A673 (cell line): ENCODE data around the gene CHKA. TPM values are rescaled to one million over a fixed set of nuclear protein-coding genes. Genes with fewer than 3 reads are reported as not detected.

Source experiments
- BruUV-seq: library from RNA; stranded (reverse); fragments of 400-500 nt; replicated peaks from 2 replicates; lab custom pipeline; 2021; lab: Mats Ljungman, UMichigan
- CTCF ChIA-PET: fragments of 300-600 bp; sonication (Branson Sonifier 250); formaldehyde crosslinking; loops from one replicate; lab custom pipeline; 2022; ENCODE audit warnings: antibody characterized with exemption; lab: Charles Lee
- POLR2A ChIA-PET: fragments of 300-600 bp; sonication (Branson Sonifier 250); formaldehyde crosslinking; loops from one replicate; lab custom pipeline; 2022; ENCODE audit warnings: antibody characterized with exemption; ENCODE audit not compliant: low non-redundant PET; lab: Charles Lee
- DNase-seq: peaks from one replicate; pipeline ENCODE4 v3.0.0-alpha.2; 2015; ENCODE audit warnings: low spot score
- H3K27ac ChIP-seq: fragments of 200-600 bp; sonication (generic); 2 replicates; pipeline ENCODE4 v1.5.1; 2016; ENCODE audit warnings: mixed run types, low read depth, mild to moderate bottlenecking, mixed read lengths, antibody characterized with exemption, low read length; ENCODE audit not compliant: poor library complexity, severe bottlenecking
- H3K27me3 ChIP-seq: fragments of 200-600 bp; sonication (generic); replicated peaks from 2 replicates; pipeline ENCODE4 v1.6.1; 2017; ENCODE audit warnings: mixed run types, low read depth, mild to moderate bottlenecking, mixed read lengths, antibody characterized with exemption, low read length; ENCODE audit not compliant: insufficient read depth, poor library complexity
- H3K36me3 ChIP-seq: fragments of 200-600 bp; sonication (generic); 2 replicates; pipeline ENCODE4 v1.6.1; 2016; ENCODE audit warnings: mixed run types, mild to moderate bottlenecking, mixed read lengths, antibody characterized with exemption, low read length; ENCODE audit not compliant: insufficient read depth, poor library complexity, severe bottlenecking
- H3K4me1 ChIP-seq: fragments of 200-600 bp; sonication (generic); 2 replicates; pipeline ENCODE4 v1.6.1; 2017; ENCODE audit warnings: mixed run types, mild to moderate bottlenecking, mixed read lengths, antibody characterized with exemption, low read length; ENCODE audit not compliant: insufficient read depth, poor library complexity, severe bottlenecking
- H3K4me3 ChIP-seq: fragments of 200-600 bp; sonication (generic); 2 replicates; pipeline ENCODE4 v1.5.1; 2016; ENCODE audit warnings: low read depth, mixed run types, mild to moderate bottlenecking, mixed read lengths, low read length; ENCODE audit not compliant: poor library complexity, severe bottlenecking
- H3K9me3 ChIP-seq: fragments of 200-600 bp; sonication (generic); 2 replicates; pipeline ENCODE4 v1.6.1; 2016; ENCODE audit warnings: mixed run types, low read depth, mild to moderate bottlenecking, mixed read lengths, antibody characterized with exemption, low read length; ENCODE audit not compliant: poor library complexity, severe bottlenecking
- CTCF ChIP-seq: fragments of 300-800, 200-600 bp; sonication (generic); conservative IDR thresholded peaks from 2 replicates; pipeline ENCODE4 v1.5.1; 2017; ENCODE audit warnings: low read depth, mild to moderate bottlenecking, antibody characterized with exemption, low read length, moderate library complexity, mixed read lengths
- EZH2 ChIP-seq: fragments of 200-600 bp; sonication (generic); IDR thresholded peaks from 2 replicates; pipeline ENCODE4 v1.6.1; 2017; ENCODE audit warnings: borderline replicate concordance, low read depth, mild to moderate bottlenecking, mixed read lengths, antibody characterized with exemption, low read length; ENCODE audit not compliant: poor library complexity, severe bottlenecking
- intact Hi-C: fragments of 100-400 bp; cut with micrococcal nuclease; formaldehyde crosslinking; loops from one replicate; pipeline ENCODE4 v1.10.0; 2022; ENCODE audit not compliant: unreplicated experiment
- total RNA-seq: library from RNA; stranded (reverse); gene quantifications from 2 replicates; pipeline ENCODE4 v1.2.3, GENCODE V29; 2021

CHKA gene
- total RNA-seq, 1 experiment from 2014 or later = 37.5 TPM

GRCh38 chr11:68018730-68019190, 102.4 kb downstream of the CHKA start:
- Histone ChIP-seq H3K9me3 (no peaks in the 10 kb centered on the region), H3K27me3 (no peaks in the 10 kb centered on the region), H3K36me3 (no peaks in the 10 kb centered on the region), H3K27ac (no peak overlapping the region), H3K4me1 (no peaks in the 10 kb centered on the region), H3K4me3 (no peak overlapping the region)
- intact Hi-C loops = no loop called here
- no peak for TF ChIP-seq CTCF
- no peak for TF ChIP-seq EZH2
- POLR2A ChIA-PET = no interaction called here
- CTCF ChIA-PET = no interaction called here
- no peak for DNase-seq
- no TSS peak for BruUV-seq

- no peak for TF ChIP-seq CTCF
- TF ChIP-seq EZH2 = no peak
- Histone ChIP-seq H3K9me3 (no peaks in the 10 kb centered on the region), H3K4me3 (no peak overlapping the region), H3K27me3 (no peaks in the 10 kb centered on the region), H3K36me3 (no peaks in the 10 kb centered on the region), H3K4me1 (no peaks in the 10 kb centered on the region), H3K27ac (no peak overlapping the region)
- intact Hi-C loops = no loop called here
- POLR2A ChIA-PET = no interaction called here
- DNase-seq = no peak
- BruUV-seq = no TSS peak
- CTCF ChIA-PET = no interaction called here
These were observed 103.0 kb downstream of the CHKA start for GRCh38 chr11:68017980-68018729.

DNA sequence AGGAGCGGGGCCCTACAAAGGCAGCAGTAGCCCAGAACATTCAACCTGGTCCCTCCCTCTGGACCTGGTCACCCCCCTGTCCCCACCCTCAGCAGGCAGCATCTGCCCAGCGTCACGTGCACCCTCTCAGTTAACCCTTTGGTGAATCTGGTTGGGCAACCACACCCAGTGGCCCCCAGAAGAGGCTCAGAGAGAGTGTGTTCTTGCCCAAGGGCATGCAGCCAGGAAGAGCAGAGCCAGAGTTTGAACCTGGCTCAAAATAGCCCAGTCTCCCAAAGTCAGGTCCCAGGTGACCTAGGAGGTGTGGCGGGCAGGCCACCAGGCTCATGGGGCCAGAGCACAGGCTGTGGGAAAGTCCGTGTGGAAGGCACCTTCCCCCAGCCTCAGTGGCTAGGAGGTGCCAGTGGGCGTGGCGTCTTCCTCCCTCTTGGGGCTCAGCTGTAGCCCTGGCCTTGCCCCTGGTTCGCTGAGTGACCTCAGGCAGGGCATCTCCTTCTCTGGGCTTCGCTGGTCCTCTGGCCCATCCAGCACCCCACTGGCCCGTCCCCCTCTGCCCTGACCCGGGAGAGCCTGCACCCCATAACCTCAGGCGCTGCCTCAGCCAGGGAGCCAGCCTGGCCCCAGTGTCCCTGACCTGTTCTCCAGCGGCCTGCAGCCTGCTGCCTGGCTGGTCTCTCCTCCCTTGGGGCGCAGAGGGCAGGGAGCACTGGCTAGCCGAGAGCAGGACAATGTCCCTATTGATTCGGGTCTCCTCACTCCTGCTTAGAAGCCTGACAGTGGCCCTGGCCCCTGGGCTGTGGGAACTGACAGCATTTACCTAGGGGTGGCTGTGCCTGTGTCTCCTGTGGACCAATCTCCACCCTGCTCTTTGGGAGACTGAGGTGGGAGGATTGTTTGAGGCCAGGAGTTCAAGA, 104.0 kb downstream of the CHKA start:
- POLR2A ChIA-PET = no interaction called here
- CTCF ChIA-PET = no interaction called here
- intact Hi-C loops = no loop called here
- Histone ChIP-seq H3K9me3 (no peaks in the 10 kb centered on the region), H3K27ac (no peak overlapping the region), H3K27me3 (no peaks in the 10 kb centered on the region), H3K4me1 (no peaks in the 10 kb centered on the region), H3K4me3 (no peak overlapping the region), H3K36me3 (no peaks in the 10 kb centered on the region)
- BruUV-seq = no TSS peak
- no peak for TF ChIP-seq CTCF
- TF ChIP-seq EZH2 = no peak
- DNase-seq = no peak
